T-helper 2 cell (primary cell): Measurements from ENCODE around the gene TMEM92.
A peak's percentile ranks its signal among the peaks of the same experiment; 100 is the strongest.
"Not testable (repeated sequence)": the region's sequence is repeated elsewhere in the genome, so short reads cannot be mapped to it uniquely, and the experiment has no call there.

ENCODE experiments used
- DNase-seq, 5 experiments: peaks; one replicate each; pipeline versions ENCODE4 v3.0.0 to v3.0.0-alpha.2; 2012 to 2022

TMEM92 gene

DNA sequence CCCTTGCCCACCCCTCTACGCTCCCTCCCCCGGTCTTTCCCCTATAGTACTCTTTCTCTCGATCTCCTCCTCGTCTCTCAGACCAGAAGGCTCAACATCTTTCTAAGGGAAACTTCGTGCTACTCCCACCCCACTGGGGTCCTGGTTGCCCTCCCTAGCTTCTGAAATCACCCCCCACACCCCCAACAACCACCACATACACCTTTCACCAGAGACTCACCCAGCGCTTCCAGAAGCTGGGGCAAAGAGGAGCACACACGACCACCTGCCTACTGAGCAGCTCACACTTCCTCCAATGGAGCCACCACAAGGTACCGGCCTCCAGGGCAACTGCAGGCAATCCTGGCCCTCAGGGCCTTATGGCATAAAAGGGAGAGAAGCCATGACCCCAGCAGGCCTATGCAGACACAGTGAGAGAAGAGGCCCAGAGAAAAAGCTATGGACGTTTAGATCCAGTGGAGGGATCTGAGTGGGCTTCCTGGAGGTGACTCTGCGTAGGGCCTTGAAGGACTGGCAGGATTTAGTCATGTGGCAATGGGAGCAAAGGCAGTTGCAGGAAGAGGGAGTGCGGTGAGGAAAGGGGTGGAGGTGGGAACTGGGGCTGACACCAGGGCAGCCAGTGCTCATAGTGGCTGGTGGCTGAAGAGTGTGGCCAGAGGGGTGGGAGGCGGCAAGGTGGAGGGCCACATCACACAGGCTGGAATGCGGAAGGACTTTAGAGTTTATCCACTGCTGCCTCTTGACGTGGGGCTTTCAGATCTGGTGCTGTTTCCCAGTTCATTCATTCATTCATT, 12.1 kb upstream of the TMEM92 start:
- DNase-seq, result no peak

DNA sequence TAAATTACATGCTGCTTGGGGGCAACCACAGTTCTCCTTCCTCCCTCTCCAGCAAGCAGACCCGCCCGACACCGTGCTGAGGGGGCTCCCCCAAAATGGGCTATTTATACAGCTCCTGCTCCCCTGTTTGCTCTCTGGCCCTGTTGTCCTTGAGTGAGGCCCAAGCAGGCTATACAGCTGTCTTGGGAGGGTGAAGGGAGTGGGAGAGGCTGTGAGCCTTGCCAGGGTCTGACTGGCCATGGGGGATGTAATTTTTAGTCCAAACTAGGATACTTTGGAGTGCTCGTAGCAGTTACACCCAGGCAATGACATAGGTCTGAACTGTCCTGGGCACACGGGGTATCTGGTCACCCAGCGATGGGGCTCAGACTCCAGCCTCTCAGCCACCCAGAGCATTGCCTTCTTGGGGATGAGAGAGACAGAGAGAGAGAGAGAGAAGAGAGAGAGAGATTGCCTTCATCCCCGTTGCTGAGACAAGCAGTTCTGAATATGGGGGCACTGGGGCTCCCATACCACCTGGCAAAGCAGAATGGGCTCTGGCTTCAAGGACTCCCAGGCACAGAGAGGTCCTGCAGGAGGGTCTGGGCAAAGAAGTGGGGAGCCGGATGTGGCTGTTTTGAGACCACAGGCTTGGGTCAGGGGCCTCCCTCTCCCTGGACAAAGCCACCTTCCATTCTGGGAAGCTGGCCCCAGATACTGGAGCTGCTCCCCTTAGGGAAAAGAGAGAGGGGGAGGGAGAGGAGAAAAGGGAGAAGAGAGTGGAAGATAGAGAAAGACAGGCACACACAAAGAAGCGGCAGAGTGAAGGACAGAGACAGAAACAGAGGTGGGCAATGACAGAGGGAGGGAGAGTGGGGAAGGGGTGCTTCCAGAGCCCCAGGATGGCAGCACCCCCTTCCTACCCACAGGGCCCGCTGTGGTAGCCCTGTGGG, 10.7 kb upstream of the TMEM92 start:
- no peak for DNase-seq

DNA sequence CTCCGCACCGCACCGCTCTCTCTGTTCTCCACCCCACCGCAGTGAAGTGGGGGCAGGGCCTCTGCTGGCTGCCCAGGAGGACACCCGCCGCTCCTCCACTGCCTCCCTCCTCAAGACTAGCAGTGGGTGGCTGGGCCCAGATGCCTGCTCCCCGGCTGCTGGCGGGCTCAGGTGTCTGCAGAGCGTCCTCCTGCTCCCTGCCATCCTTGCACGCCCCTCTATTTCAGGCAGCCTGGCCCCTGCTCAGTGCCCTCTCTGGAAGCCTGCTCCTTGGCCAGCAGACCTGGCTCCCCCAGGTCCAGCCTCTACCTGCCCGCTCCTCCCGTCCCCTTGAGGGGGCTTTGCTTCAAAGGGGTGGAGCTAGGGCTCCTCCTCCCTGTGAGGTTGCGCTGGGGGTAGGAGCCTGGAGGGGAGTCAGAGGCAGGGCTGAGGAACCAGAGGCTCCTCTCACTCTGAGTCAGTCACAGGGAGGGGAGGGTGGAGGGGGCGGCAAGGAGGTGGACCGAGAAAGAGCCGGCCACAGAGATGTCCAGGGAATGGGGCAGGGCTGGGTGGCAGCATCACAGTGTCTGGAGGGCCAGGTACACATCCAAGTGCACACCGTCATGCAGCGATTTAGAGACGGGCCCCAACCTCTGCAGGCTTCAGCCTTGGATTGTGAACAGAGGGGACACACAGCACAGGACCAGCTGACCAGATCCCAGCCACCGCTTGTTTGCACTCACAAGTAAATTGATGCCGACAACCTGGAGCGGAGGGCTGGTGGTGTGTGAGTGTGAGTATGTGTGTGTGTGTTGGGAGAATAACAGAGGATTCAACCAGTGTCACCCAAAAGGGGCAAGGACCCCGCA, 9.8 kb upstream of the TMEM92 start:
- DNase-seq, result no peak

DNA sequence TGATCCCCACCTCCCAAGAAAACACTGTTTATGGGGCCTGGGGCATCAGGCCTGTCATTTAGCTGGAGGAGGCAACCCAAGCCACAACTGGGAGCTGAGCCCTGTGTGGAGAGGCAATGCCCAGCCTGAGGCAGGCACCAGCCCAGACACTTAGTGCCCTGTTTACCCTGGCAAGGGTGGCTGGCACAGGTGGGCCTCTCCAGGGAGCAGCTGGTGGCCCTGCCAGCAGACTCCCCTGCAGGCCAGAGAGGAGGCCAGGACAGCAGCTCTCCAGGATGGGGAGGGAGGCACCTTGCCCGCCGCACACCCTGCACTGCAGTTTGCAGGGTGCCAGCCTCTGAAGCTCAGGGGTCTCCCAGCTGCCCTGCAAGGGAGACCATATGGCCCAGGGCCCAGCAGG, 9.1 kb upstream of the TMEM92 start:
- no peak for DNase-seq

DNA sequence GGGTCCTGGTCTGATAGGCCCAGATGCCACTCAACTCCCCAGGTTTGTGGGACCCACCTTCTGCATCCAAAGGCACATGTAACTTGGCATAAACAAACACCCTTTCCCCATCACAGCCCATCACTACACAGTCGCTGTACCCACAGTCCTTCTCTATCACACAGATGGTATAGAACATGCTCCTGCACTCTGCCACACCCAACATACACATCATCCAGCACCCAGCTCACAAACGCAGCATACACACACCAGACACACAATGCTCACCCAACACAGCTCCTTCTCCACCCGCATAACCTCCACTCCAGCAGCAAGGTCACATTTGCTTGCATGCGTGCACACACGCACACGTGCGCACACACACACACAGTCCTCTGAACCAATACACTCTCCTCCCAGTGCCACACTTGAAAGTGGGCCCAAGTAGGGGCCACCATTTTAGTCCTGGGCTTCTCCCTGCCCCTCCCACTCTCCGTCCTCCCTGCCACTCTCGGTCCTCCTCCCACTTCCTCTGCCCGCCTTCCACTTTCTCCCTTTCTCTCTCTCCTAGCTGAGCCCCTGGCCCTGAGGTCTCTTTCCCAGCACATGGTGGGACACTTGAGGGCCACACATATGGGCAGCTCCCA, 8.5 kb upstream of the TMEM92 start:
- no peak for DNase-seq

DNA sequence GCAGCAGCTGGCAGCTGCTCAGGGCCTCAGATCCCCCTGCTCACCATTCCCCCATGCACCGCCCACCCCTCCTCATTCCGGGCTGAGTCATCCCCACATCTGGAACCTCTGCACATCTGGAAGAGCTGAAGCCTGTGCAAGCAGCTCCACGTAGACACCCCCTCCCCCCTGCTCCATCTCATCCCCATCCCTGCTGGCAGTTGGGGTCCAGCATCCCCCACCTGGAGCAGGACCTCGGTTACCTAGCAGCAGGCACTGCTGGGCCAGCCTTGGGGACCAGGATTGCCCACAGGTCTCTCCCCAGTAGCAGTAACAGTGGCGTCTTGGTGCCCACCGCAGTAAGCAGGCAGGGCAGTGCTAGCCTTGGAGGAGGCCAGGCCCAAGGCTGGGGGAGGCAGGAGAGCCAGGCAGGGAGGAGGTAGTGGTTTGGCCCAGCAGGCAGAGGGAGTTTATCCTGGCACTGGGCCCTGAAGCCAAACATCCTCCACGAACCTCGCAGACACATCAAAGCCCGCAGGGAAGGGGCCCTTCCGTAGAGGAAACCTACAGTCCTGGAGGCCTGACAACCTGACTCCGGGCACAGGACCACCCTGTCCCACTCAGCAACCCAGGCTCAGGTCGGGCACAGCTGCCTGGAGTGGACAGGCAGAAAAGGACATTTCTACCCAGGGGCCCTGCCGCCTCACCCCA, 7.7 kb upstream of the TMEM92 start:
- DNase-seq, result no peak

DNA sequence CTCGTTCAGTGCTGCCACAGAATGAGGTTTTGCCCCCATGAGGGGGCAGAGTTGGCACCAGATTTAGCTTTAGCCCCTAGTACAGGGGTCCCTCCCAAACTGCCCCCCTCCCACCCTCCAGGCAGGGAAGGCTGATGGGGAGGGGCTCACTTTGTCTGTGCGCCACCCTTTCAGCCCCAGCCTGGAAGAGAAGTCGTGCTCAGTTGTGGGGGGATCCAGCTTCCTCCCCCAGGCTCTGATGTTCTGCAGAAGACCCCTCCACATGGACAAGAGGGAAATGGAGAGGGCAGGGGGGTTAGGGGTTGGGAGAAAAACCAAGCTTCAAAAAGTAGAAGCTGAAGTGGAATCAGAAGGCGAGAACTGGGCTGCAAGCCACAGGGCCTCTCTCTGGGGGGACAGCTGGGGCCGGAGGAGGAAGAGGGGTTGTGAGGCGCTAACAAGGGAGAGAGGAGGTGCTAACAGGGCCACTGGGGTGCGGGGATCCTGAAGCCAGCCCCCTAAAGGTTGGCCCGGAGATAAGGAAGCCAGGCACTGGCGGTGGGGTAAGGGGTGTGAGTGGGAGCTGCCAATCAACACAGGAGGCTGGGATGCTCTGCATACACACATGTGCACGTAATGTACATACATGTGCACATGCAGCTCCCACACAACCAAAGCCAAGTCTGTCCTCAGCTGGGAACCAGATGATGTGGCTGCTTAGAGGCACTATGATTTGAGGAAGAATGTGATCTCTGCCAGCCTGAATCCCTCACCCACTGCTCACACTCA, 7.0 kb upstream of the TMEM92 start:
- no peak for DNase-seq

DNA sequence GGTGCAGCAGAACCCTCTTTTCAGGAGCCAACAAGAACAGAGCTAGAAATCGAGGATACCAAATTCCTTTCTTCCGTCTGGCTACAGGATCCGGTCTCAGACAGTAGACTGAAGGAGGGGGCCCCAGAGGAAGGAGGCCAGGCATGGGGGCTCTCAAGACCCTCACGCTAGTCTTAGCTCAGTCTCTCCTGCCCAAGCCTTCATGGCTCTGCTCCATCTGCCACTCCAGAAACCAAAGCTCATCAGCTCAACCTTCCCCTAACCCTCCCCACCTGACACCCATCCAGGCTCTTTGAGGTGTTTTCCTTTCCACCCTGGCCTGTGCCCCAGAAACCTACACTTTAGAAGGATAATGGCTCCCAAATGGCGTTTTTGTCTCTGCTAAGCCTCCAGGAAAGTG, 6.2 kb upstream of the TMEM92 start:
- no peak for DNase-seq

DNA sequence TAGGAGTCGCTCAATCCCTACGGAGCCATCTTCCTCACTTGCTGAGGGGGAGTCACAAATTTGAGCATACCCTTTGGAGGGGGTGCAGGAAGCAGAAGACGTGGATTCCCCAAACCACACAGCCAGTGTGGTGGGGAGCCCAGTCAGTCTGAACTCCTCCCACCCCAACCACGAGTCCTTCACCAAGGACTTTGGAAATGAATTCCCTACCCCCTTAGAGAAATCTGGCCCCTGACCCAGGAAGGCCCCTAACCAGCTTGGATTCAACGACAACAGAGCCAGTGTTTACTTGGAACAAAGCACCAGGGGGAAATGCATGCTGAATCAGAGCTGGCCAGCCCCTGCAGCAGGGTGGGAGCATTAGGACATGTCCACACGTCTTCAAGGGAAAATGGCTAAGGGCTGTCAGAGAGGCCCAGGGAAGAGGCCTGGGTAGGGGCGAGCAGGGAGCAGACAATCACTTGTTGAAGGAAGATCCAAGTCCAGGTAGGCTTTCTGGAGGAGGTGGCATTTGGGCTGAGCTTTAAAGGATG, 5.5 kb upstream of the TMEM92 start:
- DNase-seq, result no peak

DNA sequence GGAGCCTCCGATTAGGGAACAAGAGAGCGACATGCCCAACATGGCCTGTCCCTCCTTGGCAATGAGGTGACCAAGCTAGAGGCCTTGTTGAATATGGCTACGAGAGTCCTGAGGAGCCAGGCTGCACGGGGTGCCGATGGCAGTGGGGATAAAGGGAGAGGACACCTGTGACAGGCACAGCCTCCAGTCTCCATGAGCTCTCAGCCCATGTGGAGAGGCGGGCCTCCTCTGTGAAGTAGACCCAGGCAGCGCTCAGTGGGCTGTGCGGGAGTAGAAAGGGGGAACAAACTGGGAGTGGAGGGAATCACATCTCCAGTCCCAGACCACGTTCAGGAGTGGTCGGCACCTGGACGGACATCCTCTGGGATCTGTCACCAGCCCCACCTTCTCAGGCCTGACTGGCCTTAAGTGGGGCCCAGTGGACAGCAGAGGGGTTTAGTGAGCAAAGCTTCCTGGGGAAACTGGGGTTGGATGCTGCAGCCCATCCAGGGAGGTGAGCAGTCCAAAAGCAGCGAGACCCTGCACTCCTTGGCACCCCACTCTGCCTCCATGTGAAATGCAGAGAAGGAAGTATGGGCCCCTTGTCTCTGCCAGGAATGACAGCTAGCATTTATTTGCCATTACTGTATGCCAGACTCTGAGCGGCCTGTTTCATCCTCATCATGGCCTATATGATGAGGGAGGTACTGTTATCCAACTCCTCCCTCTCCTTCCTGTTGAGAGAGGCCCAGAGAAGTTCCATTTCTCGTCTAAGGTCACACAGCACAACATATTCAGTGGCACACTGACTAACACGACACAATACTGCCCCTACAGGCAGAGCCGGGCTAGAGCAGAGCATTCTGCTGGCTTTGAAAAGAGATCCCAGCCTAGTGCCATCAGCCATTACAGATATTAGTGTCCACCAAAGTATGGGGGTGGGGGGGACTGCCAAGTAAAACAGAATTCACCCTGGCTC, 4.5 kb upstream of the TMEM92 start:
- peak in 4 of 5 experiments; percentile 13 to 75 (median 42) for DNase-seq

DNA sequence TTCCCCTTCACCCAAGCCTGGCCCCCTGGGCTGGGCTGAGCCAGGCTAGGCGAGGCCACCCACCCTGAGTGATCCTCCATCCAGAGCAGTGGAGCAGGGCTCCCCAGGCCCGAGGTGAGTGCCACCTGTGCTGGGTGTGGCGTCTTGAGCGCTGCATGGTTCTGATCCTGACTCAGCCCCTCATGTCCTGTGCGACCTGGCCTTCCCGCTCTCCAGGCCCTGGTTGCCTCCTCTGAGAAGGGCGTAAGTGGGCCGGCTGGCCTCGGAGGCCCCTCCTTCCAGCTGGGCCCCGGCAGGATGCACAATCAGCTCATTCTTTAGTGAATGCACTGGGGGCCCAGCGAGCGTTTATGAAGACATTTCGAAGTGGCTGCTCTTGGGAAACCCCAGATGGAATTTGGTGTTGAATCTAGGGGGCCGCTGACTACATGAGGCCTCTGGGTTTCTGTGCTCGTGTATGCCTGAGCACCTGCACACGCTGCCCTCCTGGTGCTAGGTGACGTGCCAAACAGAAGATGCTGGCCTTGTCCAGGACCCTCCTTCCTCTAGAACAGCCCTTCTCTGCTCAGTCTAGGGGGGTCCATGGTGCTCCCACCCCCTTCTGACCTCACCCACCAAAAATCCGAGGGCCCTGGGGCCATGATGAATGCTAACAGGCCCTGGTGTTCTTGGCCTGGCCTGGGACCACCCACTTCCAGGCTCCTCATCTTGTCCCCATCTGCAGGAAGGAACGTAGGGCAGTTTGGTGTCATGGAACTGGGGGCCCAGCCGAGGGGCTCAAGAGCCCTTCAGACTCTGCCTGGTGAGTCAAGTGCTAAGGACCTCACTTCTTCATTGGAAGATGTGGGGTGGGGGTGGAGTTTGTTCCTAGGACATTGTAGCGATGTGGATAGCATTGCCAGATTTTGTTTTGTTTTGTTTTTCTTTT, 3.6 kb upstream of the TMEM92 start:
- no peak for DNase-seq

DNA sequence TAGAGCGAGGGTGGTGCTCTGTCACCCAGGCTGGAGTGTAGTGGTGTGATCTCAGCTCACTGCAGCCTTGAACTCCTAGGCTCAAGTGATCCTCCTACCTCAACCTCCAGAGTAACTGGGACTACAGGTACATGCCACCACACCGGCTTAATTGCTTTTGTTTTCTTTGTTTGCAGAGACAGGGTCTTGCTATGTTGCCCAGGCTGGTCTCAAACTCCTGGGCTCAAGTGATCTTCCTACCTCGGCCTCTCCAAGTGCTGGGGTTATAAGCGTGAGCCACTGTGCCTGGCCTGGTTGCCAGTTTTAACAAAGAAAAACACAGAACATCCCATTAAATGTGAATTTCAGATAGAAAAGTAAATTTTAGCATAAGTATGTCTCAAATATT, 2.9 kb upstream of the TMEM92 start:
- not testable (repeated sequence) for DNase-seq

DNA sequence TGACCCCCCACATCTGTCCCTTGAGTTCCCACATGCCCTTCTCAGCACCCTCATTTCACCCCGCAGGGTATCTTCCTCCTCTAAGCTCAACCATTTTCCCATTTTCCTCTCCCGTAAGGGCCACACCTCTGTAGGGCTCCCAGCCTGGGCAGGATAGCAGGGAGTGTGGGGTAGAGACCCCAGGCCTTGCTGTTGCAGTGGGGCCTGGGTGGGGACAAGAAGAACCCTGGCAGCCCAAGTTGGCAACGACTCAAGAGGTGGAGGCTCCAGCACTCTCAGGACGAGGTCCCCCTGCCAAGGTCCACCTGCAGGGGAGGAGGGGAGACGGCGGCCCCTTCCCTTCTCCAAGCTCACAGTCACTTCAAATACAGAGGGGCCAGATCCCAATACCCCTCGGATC, 2.0 kb upstream of the TMEM92 start:
- no peak for DNase-seq

DNA sequence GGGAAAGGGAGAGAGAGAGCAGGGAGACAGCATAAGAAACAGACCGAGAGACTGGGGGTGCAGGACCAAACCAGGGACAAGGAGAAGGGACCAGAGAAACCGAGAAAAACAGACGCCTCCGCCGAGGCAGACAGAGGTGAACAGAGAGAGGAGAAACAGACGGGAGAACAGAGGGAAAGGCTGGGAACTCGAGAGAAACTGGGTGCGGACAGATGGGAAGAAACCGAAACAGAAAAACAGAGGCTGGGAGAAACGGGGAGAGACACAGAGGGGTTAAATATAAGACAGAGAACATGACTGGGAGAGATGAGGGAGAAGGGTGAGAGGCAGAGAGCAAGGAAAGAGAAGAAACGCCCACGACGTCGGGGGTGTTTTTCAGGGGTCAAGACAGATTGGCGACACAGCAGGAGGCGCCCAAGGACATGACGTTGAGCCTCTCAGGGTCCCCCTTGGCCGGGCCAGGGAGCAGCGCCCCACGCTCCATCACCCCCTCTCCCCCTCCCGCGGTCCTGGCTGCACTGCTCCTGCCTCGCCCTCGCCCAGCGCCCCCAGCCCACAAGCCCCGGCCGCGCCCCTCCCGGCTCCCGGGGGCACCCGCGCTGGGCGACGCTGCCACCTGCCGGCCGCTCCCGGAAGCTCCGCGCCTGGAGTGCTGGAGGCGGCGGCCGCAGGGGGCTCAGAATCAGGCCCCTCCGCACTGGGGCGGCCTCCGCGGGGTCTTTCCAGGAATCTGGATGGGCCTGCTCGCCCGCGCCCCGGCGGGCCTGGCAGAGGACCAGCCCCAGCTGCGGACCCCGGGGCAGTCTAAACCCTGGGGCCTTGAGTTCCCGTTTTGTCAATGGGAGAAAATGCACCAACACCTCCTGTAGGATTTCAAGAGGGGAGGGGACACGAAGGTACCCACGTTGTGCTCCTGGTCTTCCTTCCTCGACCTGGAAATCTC, 1.3 kb upstream of the TMEM92 start:
- DNase-seq, result peak; percentile 13 to 49 (median 38)

DNA sequence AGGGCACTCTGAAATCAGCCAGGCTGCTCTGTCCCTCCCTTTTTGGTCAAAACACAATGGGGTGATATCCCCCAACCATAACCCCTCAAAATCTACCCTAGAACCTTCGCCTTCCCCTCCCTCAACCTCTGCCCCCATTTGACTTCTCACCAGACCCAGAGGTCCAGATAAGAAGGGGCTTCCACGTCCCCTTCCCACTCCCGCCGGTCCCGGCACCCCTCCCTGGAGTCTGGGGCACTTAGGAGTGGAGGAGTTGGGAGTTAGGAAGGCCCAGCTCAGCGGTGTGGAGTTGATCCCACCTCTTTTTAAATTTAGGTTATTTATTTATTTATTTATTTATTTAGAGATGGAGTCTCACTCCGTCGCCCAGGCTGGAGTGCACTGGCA, 619 bp upstream of the TMEM92 start:
- DNase-seq, result no peak

DNA sequence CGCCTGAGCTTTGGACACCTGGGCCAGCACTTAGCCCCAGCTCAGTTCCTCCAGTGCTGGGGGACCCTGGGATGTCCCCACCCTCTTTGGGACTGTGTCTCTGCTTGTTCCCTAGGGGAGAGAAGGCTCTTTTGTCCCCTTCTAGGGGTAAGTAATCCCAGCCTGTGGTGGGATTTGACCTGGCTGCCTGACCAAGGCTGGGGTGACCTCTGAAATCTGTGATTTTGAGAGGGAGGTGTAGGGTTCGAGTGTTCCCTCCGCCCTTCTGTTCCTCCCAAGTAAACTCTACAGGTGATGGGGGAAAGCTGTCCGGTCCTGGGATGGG, 593 bp downstream of the TMEM92 start:
- no peak for DNase-seq

DNA sequence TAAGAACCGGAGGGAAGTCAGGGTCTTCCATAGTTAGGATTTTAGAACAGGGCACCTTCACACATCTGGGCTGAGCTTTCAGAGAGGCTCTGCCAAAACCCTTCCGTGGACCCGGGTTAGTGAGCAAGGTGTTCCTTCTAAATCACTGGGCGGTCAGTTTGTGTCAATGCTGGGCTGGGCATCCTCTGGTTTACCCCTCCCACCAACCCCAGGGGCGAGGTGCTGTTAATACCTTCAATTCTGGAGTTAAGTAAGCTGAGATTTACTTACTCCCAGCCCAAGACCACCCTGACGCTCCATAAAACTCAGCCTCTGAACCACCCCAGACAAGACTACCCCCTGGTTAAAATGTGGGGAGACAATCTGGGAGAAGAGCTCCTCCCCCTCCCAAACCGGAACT, 1.0 kb downstream of the TMEM92 start:
- no peak for DNase-seq
